ENCODE measurements around the gene VPS51.

VPS51 gene

DNA sequence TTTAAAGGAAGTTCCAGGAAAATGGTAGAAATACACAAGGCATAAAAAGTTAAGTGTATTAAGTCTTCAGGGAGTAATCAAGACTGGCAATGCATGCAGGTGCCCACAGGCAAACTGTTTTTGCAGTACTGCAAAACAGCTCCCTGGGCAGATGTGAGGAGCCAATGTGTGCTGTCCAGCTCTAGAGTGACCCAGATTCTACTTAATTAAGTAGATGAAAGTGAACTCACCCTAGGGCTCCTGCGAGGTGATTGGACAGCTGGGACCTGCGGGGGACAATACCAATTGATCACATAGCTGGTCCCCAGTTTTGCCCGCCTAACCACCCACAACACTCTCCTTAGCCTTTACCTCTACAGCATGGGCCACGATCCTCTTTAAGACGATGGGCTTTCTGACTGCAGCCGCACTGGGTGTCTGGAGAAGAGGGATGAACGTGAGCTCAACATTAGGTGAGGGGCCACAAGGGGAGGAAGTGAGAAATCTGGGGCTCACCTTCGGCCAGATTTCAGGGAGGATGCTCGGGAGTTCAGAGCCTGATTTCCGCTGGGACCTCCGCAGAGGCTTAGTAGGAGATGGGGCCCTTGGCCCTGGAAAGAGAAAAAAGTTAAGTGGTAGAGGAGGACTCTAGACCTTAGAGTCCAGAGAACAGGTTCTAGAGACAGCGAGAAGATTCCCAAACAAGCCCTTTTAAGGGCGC is 12.7 kb upstream of the VPS51 start:
- Histone ChIP-seq H3K79me2 (ENCODE audit: low read length) (peaks cover 93% of the 10 kb centered on the region), H3K9me3 (replicated peaks; ENCODE audit: insufficient read depth, low read length) (no peaks in the 10 kb centered on the region), H3K27me3 (replicated peaks; ENCODE audit: insufficient read depth, low read length) (no peaks in the 10 kb centered on the region), H3F3A (ENCODE audit: insufficient read depth, low read length) (peaks cover 30% of the 10 kb centered on the region), H3K9me2 (replicated peaks; ENCODE audit: insufficient read depth, low read length) (no peaks in the 10 kb centered on the region), H3K4me1 (ENCODE audit: low read length) (peaks cover 57% of the 10 kb centered on the region), H3K36me3 (replicated peaks; ENCODE audit: insufficient read depth, low read length) (peaks cover 3% of the 10 kb centered on the region; the same call in 1 of the 2 replicates), H4K20me1 (ENCODE audit: insufficient read depth, low read length) (no peaks in the 10 kb centered on the region), H3K4me2 (ENCODE audit: low read depth, low read length) (peak overlapping the region; percentile 85), H2AFZ (ENCODE audit: low read length) (peak overlapping the region; percentile 71), H3K4me3 (ENCODE audit: low read length) (peak overlapping the region; percentile 84), H3K27ac (ENCODE audit: low read length) (peak overlapping the region; percentile 74), H3K9ac (ENCODE audit: low read length) (peak overlapping the region; percentile 88)
- no peak for DNase-seq
- TF ChIP-seq, protein P1, sequence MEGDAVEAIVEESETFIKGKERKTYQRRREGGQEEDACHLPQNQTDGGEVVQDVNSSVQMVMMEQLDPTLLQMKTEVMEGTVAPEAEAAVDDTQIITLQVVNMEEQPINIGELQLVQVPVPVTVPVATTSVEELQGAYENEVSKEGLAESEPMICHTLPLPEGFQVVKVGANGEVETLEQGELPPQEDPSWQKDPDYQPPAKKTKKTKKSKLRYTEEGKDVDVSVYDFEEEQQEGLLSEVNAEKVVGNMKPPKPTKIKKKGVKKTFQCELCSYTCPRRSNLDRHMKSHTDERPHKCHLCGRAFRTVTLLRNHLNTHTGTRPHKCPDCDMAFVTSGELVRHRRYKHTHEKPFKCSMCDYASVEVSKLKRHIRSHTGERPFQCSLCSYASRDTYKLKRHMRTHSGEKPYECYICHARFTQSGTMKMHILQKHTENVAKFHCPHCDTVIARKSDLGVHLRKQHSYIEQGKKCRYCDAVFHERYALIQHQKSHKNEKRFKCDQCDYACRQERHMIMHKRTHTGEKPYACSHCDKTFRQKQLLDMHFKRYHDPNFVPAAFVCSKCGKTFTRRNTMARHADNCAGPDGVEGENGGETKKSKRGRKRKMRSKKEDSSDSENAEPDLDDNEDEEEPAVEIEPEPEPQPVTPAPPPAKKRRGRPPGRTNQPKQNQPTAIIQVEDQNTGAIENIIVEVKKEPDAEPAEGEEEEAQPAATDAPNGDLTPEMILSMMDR (IDR thresholded peaks at IDR 0.05; ENCODE audit: low read length), result no peak
- no peak for TF ChIP-seq EZH2phosphoT487 (IDR thresholded peaks at IDR 0.05; ENCODE audit: low read length)
- TF ChIP-seq EZH2 (optimal IDR thresholded peaks at IDR 0.05; ENCODE audit: low read depth, low read length), result no peak

DNA sequence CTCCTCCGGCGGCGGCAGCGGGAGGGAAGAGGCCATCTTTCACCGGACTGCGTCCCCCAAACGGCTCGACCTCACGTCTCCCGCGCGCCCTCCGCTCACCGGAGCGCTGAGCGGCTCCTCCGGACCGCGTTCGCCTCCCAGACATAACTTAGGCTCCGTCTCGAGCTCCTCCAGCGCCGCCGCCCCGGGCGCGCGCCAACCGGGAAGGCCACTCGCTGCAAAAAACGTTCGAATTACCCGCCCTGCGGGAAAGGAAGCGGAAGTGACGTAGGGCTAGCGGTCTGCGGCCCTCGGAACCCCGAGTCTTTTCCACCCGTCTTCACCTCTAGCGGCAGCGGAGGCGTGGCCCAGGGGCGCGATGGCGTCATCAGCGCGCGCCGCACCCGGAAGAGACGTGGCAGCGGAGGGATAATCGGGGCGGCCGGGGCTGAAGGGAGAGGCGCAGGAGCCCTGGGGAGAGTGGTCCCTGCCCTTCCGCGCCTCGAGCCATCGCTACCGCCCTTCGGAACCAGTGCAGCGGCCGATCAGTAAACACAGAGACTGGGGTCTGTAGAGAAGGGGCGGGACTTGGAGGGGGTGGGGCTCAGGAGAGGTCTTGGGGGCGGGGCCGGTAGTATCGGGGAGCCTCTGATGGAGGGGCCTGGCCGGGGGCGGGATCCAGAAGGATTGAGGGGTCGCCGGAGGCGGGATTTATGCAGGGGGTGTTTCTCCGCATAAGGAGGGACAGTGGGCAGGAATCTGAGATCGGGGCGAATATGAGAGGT is 12.0 kb upstream of the VPS51 start, which contains the start of the genes CDCA5 and ZFPL1:
TSS of gene CDCA5 (minus strand) at position 207 of the 764 bp plus-strand sequence. CDS start at position 145, 62 bp downstream.
TSS of gene ZFPL1 (plus strand) at position 389 of the 764 bp plus-strand sequence. CDS start 477 bp downstream, outside the sequence.
- no peaks in the 10 kb centered on the region for H3K9me2 ChIP-seq (replicated peaks; ENCODE audit: insufficient read depth, low read length)
- peak within 1 kb of the TSS; percentile 71 for H2AFZ ChIP-seq (ENCODE audit: low read length)
- DNase-seq, result peak; percentile 97
- H3K4me2 ChIP-seq (ENCODE audit: low read depth, low read length), result peak within 1 kb of the TSS; percentile 92
- H3F3A ChIP-seq (ENCODE audit: insufficient read depth, low read length), result peaks cover 30% of the 10 kb centered on the region
- peak within 1 kb of the TSS; percentile 74 for H3K27ac ChIP-seq (ENCODE audit: low read length)
- TF ChIP-seq, protein P1 (IDR thresholded peaks at IDR 0.05; ENCODE audit: low read length), result no peak
- TF ChIP-seq EZH2 (optimal IDR thresholded peaks at IDR 0.05; ENCODE audit: low read depth, low read length) (no peak), EZH2phosphoT487 (IDR thresholded peaks at IDR 0.05; ENCODE audit: low read length) (no peak)
- H3K27me3 ChIP-seq (replicated peaks; ENCODE audit: insufficient read depth, low read length), result no peaks in the 10 kb centered on the region
- H3K4me3 ChIP-seq (ENCODE audit: low read length), result peak within 1 kb of the TSS; percentile 84
- peak within 1 kb of the TSS; percentile 88 for H3K9ac ChIP-seq (ENCODE audit: low read length)
- H3K4me1 ChIP-seq (ENCODE audit: low read length), result peaks cover 57% of the 10 kb centered on the region
- no peaks in the 10 kb centered on the region for H3K9me3 ChIP-seq (replicated peaks; ENCODE audit: insufficient read depth, low read length)
- no peaks in the 10 kb centered on the region for H4K20me1 ChIP-seq (ENCODE audit: insufficient read depth, low read length)
- peaks cover 86% of the 10 kb centered on the region for H3K79me2 ChIP-seq (ENCODE audit: low read length)
- H3K36me3 ChIP-seq (replicated peaks; ENCODE audit: insufficient read depth, low read length), result peaks cover 3% of the 10 kb centered on the region; the same call in 1 of the 2 replicates

DNA sequence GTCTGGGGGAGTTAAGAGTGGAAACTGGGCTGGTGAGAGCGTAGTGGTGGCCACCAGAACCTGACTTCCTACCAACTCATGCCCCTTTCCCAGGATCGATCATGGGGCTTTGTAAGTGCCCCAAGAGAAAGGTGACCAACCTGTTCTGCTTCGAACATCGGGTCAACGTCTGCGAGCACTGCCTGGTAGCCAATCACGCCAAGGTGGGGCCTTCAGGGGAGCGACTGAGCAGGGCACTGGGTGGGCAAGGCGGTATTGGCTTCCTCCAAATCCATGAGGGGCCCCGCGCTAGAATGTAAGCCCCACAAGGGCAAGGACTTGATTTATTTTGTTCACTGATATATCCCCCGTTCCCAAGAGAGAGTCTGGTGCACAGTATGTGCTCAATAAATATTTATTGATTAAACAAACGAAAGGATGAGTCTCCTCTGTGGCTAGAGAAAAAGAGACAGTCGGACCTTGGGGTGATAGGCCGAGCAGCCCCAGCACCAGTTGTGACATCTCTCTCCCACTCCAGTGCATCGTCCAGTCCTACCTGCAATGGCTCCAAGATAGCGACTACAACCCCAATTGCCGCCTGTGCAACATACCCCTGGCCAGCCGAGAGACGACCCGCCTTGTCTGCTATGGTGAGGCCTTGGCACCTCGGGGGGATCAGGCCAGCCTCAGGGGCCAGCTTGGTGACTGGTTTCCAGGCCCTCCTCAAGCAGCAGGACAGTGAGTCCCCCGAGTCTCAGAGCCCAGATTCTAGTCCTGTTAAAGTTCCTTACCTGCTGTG is 11.2 kb upstream of the VPS51 start:
- Histone ChIP-seq H3K9ac (ENCODE audit: low read length) (peak overlapping the region; percentile 88), H3K9me2 (replicated peaks; ENCODE audit: insufficient read depth, low read length) (no peaks in the 10 kb centered on the region), H3K79me2 (ENCODE audit: low read length) (peaks cover 79% of the 10 kb centered on the region), H3F3A (ENCODE audit: insufficient read depth, low read length) (peaks cover 32% of the 10 kb centered on the region), H4K20me1 (ENCODE audit: insufficient read depth, low read length) (no peaks in the 10 kb centered on the region), H3K27ac (ENCODE audit: low read length) (peak overlapping the region; percentile 74; the same call in 1 of the 2 replicates), H2AFZ (ENCODE audit: low read length) (0 out of 2 replicates have a peak overlapping the region, but pooled peaks have one; percentile 71), H3K36me3 (replicated peaks; ENCODE audit: insufficient read depth, low read length) (peaks cover 3% of the 10 kb centered on the region; the same call in 1 of the 2 replicates), H3K9me3 (replicated peaks; ENCODE audit: insufficient read depth, low read length) (no peaks in the 10 kb centered on the region), H3K4me3 (ENCODE audit: low read length) (peak overlapping the region; percentile 84), H3K27me3 (replicated peaks; ENCODE audit: insufficient read depth, low read length) (no peaks in the 10 kb centered on the region), H3K4me2 (ENCODE audit: low read depth, low read length) (peak overlapping the region; percentile 92), H3K4me1 (ENCODE audit: low read length) (peaks cover 57% of the 10 kb centered on the region)
- TF ChIP-seq, protein P1 (IDR thresholded peaks at IDR 0.05; ENCODE audit: low read length), result no peak
- no peak for TF ChIP-seq EZH2 (optimal IDR thresholded peaks at IDR 0.05; ENCODE audit: low read depth, low read length)
- no peak for TF ChIP-seq EZH2phosphoT487 (IDR thresholded peaks at IDR 0.05; ENCODE audit: low read length)
- DNase-seq, result no peak

Measured in MM.1S (cell line).